HCT116 (cell line): ENCODE data around the gene GRB7. TPM values are rescaled to one million over a fixed set of nuclear protein-coding genes. Genes with fewer than 3 reads are reported as not detected.

ENCODE experiments used
- ATAC-seq: fragments of 200-7000 bp; cut with Tn5 transposase; 2 replicates; pipeline ENCODE4 v1.9.1; 2020; ENCODE audit warnings: mild to moderate bottlenecking, moderate library complexity
- BruUV-seq: library from RNA; stranded (reverse); fragments of 400-500 nt; replicated peaks from 2 replicates; lab custom pipeline; 2021; lab: Mats Ljungman, UMichigan
- CTCF ChIA-PET: fragments of 300-600 bp; sonication (Branson Sonifier 250); formaldehyde crosslinking; loops from one replicate; lab custom pipeline; 2021; ENCODE audit warnings: antibody characterized with exemption; lab: Charles Lee
- POLR2A ChIA-PET: fragments of 300-600, 350-600 bp; sonication (Branson Sonifier 250); formaldehyde crosslinking; loops from one replicate; lab custom pipeline; 2021; ENCODE audit warnings: antibody characterized with exemption; lab: Charles Lee
- RAD21 ChIA-PET, 2 experiments: fragments of 300-600 bp; sonication (Branson Sonifier 250); formaldehyde crosslinking; loops; one replicate each; lab custom pipeline; 2023; ENCODE audit warnings: low total read pairs in 2 of 2; ENCODE audit not compliant: uncharacterized antibody in 2 of 2, unreplicated experiment in 2 of 2, low non-redundant PET in 1 of 2; lab: Charles Lee
- DNase-seq: peaks from one replicate; pipeline ENCODE4 v3.0.0-alpha.2; 2010; ENCODE audit warnings: low read depth, low spot score
- H2AFZ ChIP-seq: fragments of 200-600 bp; shearing (Covaris generic), sonication (generic); 2 replicates; pipeline ENCODE4 v1.6.1; 2017; ENCODE audit warnings: low read depth, mixed run types, mixed read lengths, antibody characterized with exemption, low read length; ENCODE audit not compliant: poor library complexity, severe bottlenecking
- H3K27ac ChIP-seq: 2 replicates; pipeline ENCODE4 v1.5.1; 2012; ENCODE audit warnings: low read depth, low read length
- H3K27me3 ChIP-seq: fragments of 200-600 bp; sonication (generic); 2 replicates; pipeline ENCODE4 v1.6.1; 2016; ENCODE audit warnings: mixed run types, low read length, mixed read lengths; ENCODE audit not compliant: insufficient read depth
- H3K36me3 ChIP-seq, 2 experiments: fragments of 200-500 bp in 1 of 2; fragments of 200-600 bp in 1 of 2; sonication (Bioruptor generic) in 1 of 2; sonication (generic) in 1 of 2; 2 replicates each; pipeline versions ENCODE4 v1.5.1 to v1.6.1; 2014 to 2016; ENCODE audit warnings: low read length in 2 of 2, inconsistent platforms in 1 of 2, mixed read lengths in 1 of 2, mixed run types in 1 of 2; ENCODE audit not compliant: insufficient read depth in 2 of 2, control insufficient read depth in 1 of 2
- H3K4me1 ChIP-seq, 2 experiments: fragments of 200-600 bp in 1 of 2; sonication (generic) in 1 of 2; 2 replicates each; pipeline versions ENCODE4 v1.5.1 to v1.6.1; 2012 to 2017; ENCODE audit warnings: low read length in 2 of 2, inconsistent platforms in 1 of 2, mild to moderate bottlenecking in 1 of 2, mixed read lengths in 1 of 2, mixed run types in 1 of 2, moderate library complexity in 1 of 2; ENCODE audit not compliant: insufficient read depth in 2 of 2, control insufficient read depth in 1 of 2
- H3K4me2 ChIP-seq: fragments of 200-600 bp; sonication (generic); 2 replicates; pipeline ENCODE4 v1.6.1; 2017; ENCODE audit warnings: mixed run types, low read length, mixed read lengths
- H3K4me3 ChIP-seq, 2 experiments: fragments of 200-600 bp in 1 of 2; sonication (generic) in 1 of 2; replicated peaks in 1 of 2; 2 replicates each; pipeline ENCODE4 v1.5.1; 2011 to 2016; ENCODE audit warnings: low read length in 2 of 2, control low read depth in 1 of 2, low read depth in 1 of 2, mild to moderate bottlenecking in 1 of 2, mixed read lengths in 1 of 2, mixed run types in 1 of 2
- H3K79me2 ChIP-seq: fragments of 200-600 bp; sonication (generic); 2 replicates; pipeline ENCODE4 v1.6.1; 2017; ENCODE audit warnings: mild to moderate bottlenecking, mixed run types, low read length, moderate library complexity, mixed read lengths; ENCODE audit not compliant: insufficient read depth
- H3K9ac ChIP-seq: fragments of 200-600 bp; sonication (generic); 2 replicates; pipeline ENCODE4 v1.6.1; 2016; ENCODE audit warnings: low read length, mixed read lengths
- H3K9me2 ChIP-seq: fragments of 200-600 bp; sonication (generic), shearing (Covaris generic); 2 replicates; pipeline ENCODE4 v1.6.1; 2017; ENCODE audit warnings: mixed run types, mild to moderate bottlenecking, moderate library complexity; ENCODE audit not compliant: insufficient read depth
- H3K9me3 ChIP-seq, 2 experiments: fragments of 200-500 bp in 1 of 2; fragments of 200-600 bp in 1 of 2; sonication (Bioruptor generic) in 1 of 2; sonication (generic) in 1 of 2; 2 replicates each; pipeline ENCODE4 v1.6.1; 2014 to 2017; ENCODE audit warnings: low read length in 2 of 2, mixed read lengths in 2 of 2, inconsistent platforms in 1 of 2, low read depth in 1 of 2, mild to moderate bottlenecking in 1 of 2, mixed run types in 1 of 2, moderate library complexity in 1 of 2; ENCODE audit not compliant: control insufficient read depth in 1 of 2, insufficient read depth in 1 of 2
- H4K20me1 ChIP-seq: fragments of 200-600 bp; sonication (generic), shearing (Covaris generic); 2 replicates; pipeline ENCODE4 v1.6.1; 2017; ENCODE audit warnings: mixed run types, mild to moderate bottlenecking, moderate library complexity; ENCODE audit not compliant: insufficient read depth
- EZH2 ChIP-seq: fragments of 200-600 bp; sonication (generic); IDR thresholded peaks from 2 replicates; pipeline ENCODE4 v1.6.1; 2017; ENCODE audit warnings: antibody characterized with exemption, mixed run types
- EZH2phosphoT487 ChIP-seq: fragments of 200-600 bp; IDR thresholded peaks from 2 replicates; pipeline ENCODE4 v1.6.1; 2018; ENCODE audit warnings: antibody characterized with exemption, borderline replicate concordance
- FOSL1 ChIP-seq: IDR thresholded peaks from 2 replicates; pipeline ENCODE4 v1.6.1; 2012; ENCODE audit warnings: low read depth
- POLR2A ChIP-seq: IDR thresholded peaks from 2 replicates; pipeline ENCODE4 v1.7.0; 2011; ENCODE audit warnings: borderline replicate concordance; ENCODE audit not compliant: insufficient read depth, insufficient read length; ENCODE audit errors: extremely low read depth
- POLR2AphosphoS5 ChIP-seq: IDR thresholded peaks from 2 replicates; pipeline ENCODE4 v1.6.1; 2011; ENCODE audit warnings: mild to moderate bottlenecking, low read depth, low read length, moderate library complexity
- ZFX ChIP-seq: fragments of 450-650 bp; IDR thresholded peaks from 2 replicates; pipeline ENCODE4 v1.6.1; 2017
- intact Hi-C: fragments of 100-400 bp; cut with micrococcal nuclease; formaldehyde crosslinking; loops from 2 replicates; pipeline ENCODE4 v1.10.0; 2022
- total RNA-seq: library from RNA; stranded (reverse); gene quantifications from one replicate; pipeline ENCODE4 v1.2.1, GENCODE V29; 2021; ENCODE audit not compliant: unreplicated experiment
- TF ChIP-seq, protein P1 (sequence below): IDR thresholded peaks from 2 replicates; pipeline ENCODE4 v1.6.1; 2012; ENCODE audit warnings: low read depth
- TF ChIP-seq, protein P2 (sequence below): IDR thresholded peaks from 2 replicates; pipeline ENCODE4 v1.6.1; 2011; ENCODE audit warnings: mild to moderate bottlenecking, low read length, moderate library complexity; ENCODE audit not compliant: insufficient replicate concordance; ENCODE audit errors: extremely low read depth

The GRB7 gene
- total RNA-seq, 1 experiment from 2014 or later, result 51.9 TPM

DNA sequence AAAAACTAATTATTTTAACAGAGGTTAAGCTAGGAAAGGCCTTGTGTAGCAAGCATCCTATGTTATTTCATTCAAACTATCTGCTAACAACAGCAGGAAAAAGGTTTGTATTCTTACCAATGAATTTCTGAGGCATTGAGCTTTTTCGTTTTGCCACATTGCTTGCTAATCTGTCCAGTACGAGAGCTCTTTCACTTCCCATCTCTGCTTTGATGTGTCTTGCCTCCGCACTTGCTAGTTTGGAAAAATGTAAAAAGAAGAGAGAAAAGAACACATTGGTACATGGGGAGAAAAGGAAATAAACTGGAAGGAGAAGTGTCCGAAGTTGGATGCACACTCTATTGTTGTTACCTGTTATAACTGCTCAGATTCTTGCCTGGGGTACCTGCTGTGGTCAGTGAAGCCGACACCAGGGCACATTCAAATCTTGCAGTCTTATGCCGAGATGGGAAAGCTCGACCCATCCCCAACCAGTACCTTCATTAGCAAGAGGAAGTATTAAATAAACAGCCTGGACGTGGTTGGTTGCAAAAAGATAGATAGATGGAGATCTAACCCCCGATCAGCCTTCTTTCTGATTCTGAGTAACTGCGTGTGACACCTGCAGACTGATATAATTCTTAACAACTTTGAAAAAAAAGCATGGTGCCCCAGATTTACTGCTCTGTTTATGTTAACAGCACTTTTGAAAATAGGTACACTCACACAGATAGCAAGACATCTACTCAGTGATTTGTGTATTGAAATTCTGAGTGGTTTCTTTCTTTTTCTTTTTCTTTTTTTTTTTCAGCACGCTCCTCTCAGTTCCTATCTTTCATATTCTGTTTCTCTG, 40.0 kb downstream of the GRB7 start (continued):
- TF ChIP-seq EZH2, result no peak
- TF ChIP-seq, protein P1, sequence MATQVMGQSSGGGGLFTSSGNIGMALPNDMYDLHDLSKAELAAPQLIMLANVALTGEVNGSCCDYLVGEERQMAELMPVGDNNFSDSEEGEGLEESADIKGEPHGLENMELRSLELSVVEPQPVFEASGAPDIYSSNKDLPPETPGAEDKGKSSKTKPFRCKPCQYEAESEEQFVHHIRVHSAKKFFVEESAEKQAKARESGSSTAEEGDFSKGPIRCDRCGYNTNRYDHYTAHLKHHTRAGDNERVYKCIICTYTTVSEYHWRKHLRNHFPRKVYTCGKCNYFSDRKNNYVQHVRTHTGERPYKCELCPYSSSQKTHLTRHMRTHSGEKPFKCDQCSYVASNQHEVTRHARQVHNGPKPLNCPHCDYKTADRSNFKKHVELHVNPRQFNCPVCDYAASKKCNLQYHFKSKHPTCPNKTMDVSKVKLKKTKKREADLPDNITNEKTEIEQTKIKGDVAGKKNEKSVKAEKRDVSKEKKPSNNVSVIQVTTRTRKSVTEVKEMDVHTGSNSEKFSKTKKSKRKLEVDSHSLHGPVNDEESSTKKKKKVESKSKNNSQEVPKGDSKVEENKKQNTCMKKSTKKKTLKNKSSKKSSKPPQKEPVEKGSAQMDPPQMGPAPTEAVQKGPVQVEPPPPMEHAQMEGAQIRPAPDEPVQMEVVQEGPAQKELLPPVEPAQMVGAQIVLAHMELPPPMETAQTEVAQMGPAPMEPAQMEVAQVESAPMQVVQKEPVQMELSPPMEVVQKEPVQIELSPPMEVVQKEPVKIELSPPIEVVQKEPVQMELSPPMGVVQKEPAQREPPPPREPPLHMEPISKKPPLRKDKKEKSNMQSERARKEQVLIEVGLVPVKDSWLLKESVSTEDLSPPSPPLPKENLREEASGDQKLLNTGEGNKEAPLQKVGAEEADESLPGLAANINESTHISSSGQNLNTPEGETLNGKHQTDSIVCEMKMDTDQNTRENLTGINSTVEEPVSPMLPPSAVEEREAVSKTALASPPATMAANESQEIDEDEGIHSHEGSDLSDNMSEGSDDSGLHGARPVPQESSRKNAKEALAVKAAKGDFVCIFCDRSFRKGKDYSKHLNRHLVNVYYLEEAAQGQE, result no peak

DNA sequence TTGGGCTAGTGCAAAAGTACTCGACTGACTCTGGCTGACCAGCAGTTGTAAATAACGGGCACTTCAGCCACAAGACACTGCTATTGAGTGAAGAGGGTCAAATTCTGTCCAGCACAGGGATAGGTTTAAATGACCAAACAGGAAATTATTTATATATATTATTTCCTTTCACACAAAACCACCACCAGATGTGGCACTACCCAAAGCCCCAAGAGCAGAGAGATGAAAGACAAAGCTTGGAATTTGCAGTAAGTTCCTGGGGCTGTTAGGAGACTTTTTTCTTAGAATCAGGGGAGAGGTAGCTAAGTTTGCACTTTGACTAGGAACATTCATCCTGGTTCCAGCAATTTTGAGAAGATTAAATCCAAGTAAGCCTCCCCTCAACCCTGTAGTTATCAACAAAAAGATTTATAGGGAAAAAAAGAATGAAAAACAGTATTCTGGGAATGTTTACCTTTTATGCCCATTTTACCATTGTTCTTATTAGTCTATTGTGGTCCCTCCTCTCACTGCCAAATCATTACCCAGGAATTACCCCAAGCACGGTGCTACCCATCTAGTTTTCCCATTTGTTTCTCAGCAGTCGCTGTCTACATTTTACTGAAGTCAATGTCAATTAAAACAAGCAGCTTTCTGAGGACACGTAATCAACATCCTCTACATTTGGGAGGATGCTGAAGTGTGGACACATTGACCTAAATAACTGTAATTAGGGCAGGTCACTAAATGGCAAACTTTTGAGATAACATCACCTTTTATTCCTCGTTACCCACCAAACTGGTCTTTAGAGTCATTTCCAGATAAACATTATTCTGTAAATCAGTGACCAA, 43.5 kb downstream of the GRB7 start:
- H3K27ac ChIP-seq, result no peak overlapping the region
- POLR2A ChIA-PET, result no interaction called here
- no peak overlapping the region for H3K4me3 ChIP-seq
- RAD21 ChIA-PET, result no interaction called here
- 0 out of 2 replicates have a peak, but pooled peaks cover 2% of the 10 kb centered on the region for H3K27me3 ChIP-seq
- BruUV-seq, result no TSS peak
- H3K9ac ChIP-seq, result no peak overlapping the region
- no peak for DNase-seq
- no peak for TF ChIP-seq EZH2
- TF ChIP-seq FOSL1, result no peak
- TF ChIP-seq, protein P2, sequence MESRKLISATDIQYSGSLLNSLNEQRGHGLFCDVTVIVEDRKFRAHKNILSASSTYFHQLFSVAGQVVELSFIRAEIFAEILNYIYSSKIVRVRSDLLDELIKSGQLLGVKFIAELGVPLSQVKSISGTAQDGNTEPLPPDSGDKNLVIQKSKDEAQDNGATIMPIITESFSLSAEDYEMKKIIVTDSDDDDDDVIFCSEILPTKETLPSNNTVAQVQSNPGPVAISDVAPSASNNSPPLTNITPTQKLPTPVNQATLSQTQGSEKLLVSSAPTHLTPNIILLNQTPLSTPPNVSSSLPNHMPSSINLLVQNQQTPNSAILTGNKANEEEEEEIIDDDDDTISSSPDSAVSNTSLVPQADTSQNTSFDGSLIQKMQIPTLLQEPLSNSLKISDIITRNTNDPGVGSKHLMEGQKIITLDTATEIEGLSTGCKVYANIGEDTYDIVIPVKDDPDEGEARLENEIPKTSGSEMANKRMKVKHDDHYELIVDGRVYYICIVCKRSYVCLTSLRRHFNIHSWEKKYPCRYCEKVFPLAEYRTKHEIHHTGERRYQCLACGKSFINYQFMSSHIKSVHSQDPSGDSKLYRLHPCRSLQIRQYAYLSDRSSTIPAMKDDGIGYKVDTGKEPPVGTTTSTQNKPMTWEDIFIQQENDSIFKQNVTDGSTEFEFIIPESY, result no peak
- TF ChIP-seq ZFX, result no peak
- TF ChIP-seq POLR2AphosphoS5, result no peak
- no peak for TF ChIP-seq EZH2phosphoT487
- TF ChIP-seq POLR2A, result no peak
- TF ChIP-seq, all 23 proteins: peak for 0
- Histone ChIP-seq H4K20me1 (no peaks in the 10 kb centered on the region), H3K4me2 (no peak overlapping the region), H3K9me2 (no peaks in the 10 kb centered on the region), H3K79me2 (no peaks in the 10 kb centered on the region), H3K36me3 (no peaks in the 10 kb centered on the region), H3K4me1 (peaks cover 6 to 12% of the 10 kb centered on the region in 2 experiments; a peak in 2 of 4 replicates), H3K9me3 (no peaks in the 10 kb centered on the region), H2AFZ (no peak overlapping the region)
- CTCF ChIA-PET, result no interaction called here
- intact Hi-C loops, result no loop called here
- no peak for ATAC-seq
